Measurements from ENCODE around the gene FBXL5.
A peak's percentile ranks its signal among the peaks of the same experiment; 100 is the strongest.

Gene FBXL5, protein sequence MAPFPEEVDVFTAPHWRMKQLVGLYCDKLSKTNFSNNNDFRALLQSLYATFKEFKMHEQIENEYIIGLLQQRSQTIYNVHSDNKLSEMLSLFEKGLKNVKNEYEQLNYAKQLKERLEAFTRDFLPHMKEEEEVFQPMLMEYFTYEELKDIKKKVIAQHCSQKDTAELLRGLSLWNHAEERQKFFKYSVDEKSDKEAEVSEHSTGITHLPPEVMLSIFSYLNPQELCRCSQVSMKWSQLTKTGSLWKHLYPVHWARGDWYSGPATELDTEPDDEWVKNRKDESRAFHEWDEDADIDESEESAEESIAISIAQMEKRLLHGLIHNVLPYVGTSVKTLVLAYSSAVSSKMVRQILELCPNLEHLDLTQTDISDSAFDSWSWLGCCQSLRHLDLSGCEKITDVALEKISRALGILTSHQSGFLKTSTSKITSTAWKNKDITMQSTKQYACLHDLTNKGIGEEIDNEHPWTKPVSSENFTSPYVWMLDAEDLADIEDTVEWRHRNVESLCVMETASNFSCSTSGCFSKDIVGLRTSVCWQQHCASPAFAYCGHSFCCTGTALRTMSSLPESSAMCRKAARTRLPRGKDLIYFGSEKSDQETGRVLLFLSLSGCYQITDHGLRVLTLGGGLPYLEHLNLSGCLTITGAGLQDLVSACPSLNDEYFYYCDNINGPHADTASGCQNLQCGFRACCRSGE

GRCh38 chr4:15655223-15656037 is at the start of gene FBXL5:
Gene FBXL5, minus strand, starts transcription at chr4:15655357. Its CDS starts 70 bp downstream, at chr4:15655287.
- FAIRE-seq: peak; percentile 81
- DNase-seq (ENCODE audit: extremely low spot score, insufficient read length, low read depth): peak; percentile 89

DNA sequence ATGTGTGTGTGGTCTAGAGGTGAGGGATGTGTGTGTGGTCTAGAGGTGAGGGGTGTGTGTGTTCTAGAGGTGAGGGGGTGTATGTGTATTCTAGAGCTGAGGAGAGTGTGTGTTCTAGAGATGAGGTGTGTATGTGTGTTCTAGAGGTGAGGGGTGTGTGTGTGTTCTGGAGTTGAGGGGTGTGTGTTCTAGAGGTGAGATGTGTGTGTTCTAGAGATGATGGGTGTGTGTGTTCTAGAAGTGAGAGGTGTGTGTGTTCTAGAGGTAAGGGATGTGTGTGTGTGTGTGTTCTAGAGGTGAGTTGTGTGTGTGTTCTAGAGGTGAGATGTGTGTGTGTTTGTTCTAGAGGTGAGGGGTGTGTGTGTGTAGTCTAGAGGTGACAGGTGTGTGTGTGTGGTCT is 49.0 kb upstream of the FBXL5 start:
- DNase-seq (ENCODE audit: extremely low spot score, insufficient read length, low read depth): no peak
- FAIRE-seq: peak; percentile 29

DNA sequence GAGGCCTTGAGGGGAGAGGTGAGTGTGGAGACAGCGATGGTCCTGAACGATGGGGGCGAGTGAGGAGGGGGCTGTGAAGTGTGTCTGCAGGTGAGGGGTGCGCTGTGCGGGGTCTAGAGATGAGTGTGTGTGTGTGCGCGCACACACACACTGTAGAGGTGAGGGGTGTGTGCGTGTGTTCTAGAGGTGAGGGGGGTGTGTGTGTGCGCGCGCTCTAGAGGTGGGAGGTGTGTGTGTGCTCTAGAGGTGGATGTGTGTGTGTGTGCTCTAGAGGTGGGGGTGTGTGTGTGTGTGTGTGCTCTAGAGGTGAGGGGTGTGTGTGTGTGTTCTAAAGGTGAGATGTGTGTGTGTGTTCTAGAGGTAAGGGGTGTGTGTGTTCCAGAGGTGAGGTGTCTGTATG is 48.3 kb upstream of the FBXL5 start:
- FAIRE-seq (no peak), DNase-seq (ENCODE audit: extremely low spot score, insufficient read length, low read depth) (no peak)

DNA sequence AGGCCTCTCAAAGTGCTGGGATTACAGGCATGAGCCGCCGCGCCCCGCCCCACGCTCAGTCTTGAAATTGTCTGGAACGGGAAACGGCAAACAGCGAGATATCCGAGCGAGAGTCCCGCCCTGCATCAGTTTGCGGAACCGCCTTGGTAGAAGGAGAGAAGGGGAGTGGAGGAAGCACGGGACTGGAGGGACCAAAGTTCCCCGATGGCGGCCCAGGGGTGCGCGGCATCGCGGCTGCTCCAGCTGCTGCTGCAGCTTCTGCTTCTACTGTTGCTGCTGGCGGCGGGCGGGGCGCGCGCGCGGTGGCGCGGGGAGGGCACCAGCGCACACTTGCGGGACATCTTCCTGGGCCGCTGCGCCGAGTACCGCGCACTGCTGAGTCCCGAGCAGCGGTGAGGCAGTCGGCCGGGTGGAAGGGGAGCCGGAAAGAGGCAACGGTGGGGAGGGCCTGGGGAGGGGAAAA is 47.8 kb upstream of the FBXL5 start, which contains the start of gene BST1:
TSS of gene BST1 (plus strand) at position 125 of the 463 bp plus-strand sequence. CDS start at position 205, 80 bp downstream.
- FAIRE-seq (no peak), DNase-seq (ENCODE audit: extremely low spot score, insufficient read length, low read depth) (peak; percentile 7)

DNA sequence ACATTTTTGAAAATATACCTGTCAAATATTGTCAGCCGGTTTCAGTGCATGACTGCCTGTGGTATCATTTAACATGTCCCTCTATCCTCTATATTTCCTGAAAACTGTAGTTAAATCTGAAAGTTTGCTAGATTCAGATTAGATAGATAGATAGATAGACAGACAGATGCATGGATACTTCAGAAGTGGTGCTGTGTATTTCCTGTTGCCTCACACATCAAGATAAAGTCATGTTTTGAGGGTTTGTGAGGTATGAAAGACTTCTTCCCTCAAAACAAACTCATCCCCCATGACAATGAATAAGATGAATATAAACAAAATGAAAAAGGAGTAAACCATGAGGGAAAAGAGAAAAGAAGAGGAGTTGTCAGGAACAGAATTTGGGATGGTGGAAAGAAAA is 41.7 kb upstream of the FBXL5 start:
- DNase-seq (ENCODE audit: extremely low spot score, insufficient read length, low read depth): no peak
- no peak for FAIRE-seq

DNA sequence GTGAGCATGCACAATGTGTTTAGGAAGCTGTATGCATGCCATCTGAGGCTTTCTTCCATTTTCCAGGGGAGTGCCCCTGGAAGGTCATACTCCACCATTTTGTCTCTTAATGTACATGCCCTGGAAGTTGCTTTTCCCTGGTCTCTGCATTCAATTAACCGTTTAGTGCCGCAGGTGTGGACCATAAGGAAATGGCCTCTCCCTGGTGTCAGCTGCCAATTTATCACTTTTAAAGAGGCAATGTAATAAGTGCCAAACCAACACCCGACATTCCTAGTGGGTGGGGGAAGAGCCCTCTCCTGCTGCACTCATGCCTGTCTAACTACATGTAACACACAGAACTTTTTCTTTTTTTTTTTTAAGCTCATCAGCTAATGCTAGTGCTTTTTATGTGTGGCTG is 40.6 kb upstream of the FBXL5 start:
- FAIRE-seq (no peak), DNase-seq (ENCODE audit: extremely low spot score, insufficient read length, low read depth) (no peak)

GRCh38 chr4:15695240-15695699 is 40.1 kb upstream of the FBXL5 start:
- no peak for FAIRE-seq
- no peak for DNase-seq (ENCODE audit: extremely low spot score, insufficient read length, low read depth)

DNA sequence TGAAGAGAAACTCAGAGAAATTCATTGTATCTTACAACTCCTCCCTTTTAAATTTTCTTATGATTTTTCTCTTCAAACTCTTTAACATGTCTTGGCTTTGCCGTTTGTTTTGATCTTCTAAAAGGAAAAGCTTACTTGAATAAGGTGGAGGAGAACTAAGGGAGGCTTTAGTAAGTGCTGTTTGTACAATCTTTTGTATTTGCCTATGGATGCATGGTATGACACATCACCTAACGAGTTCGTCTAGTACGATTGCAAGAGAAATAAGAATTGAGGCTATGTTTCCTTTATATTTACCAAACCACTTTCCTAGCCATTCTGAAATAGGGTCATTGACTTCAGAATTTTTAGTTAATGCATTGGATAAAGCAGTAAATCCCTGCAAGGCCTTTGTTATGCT is 39.3 kb upstream of the FBXL5 start:
- no peak for DNase-seq (ENCODE audit: extremely low spot score, insufficient read length, low read depth)
- no peak for FAIRE-seq

DNA sequence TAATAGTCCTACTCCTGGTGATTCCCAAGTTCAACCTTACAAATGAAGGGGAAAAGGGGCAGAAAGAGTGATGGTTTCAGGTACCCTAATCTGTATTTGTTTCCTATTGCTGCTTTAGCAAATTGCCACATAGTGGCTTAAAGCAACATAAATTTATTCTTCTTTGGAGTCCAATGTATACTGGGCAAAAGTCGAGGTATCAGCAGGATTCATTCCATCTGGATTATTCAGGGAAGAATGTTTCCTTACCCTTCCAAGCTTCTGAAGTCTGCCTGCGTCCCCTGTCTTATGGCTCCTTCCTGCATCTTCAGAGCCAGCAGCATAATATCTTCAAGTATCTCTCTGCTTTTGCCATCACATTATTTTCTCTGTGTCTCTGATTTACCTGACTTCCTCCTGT is 37.4 kb upstream of the FBXL5 start:
- FAIRE-seq: no peak
- DNase-seq (ENCODE audit: extremely low spot score, insufficient read length, low read depth): no peak

DNA sequence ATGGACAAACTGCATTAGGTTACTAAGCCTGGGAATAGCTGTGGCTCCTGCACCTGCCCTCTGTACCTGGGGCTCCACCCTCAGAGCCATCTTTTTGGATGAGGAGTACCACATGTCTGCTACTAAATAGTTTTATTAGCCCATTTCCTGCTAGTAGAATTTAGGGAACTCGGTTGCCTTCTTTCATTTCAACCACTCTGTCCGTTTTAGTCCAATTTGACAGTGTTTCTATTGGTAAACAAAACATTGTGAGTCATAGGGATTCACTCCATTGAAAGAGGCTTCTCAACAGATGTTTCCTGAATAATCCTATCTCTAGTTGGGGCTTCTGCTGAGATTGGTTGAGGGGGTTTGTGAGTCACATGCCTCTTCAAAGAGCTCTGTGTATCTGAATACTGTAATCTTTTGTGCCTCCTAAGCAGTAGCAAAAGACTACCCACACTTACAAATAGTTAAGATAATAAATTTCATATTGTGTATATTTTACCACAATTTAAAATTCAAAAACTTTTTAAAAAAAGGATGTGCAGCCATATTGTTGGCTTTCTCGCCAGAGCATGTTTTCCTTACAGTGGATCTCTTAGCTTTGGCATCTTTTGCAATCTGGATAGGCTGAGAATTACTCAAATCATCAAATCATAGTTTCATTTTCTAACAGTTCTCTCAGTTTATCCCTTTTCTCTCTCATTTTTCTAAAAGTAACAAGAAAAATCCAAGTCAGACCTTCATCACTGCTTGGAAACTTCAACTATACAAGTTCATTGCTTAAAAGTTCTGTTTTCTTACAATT is 36.4 kb upstream of the FBXL5 start:
- FAIRE-seq: no peak

DNA sequence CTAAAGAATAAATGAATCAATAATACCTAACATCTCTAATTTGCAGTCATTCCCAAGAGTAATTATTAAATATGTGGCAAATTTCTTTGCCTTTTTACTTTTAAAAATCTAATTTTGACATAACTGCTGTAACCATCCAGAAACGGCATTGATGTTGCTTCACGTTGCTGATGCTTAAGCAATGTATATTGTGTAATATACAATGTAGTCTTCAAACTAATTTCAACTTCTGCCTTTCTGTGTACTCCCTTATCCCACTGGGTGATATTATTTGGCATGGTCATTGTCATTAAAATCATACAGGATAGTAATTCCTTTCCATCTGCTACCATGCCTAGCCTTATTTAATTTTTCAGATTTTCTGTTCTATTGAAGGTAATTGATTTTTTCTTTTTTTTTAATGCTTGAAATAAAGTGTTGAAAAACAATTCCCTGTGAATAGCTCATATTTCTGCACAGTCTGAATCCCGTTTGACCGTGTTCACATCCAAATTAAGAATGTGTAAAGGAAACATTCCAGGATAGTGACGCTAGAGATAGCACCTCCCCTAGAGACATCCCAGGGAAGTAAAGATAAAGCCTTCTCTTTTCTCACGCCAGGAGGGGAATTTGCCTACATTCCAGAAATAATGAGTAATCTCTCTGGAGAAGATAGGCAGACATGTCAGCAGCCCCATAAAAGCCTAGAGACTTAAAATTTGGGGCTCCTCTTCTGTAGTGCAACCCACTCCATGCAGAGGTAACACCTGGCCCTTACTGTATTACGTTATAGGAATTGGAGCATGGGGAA is 35.1 kb upstream of the FBXL5 start:
- no peak for FAIRE-seq
- DNase-seq (ENCODE audit: extremely low spot score, insufficient read length, low read depth): no peak

More for the DNA sequence above, 36.4 kb upstream of the FBXL5 start:
- DNase-seq (ENCODE audit: extremely low spot score, insufficient read length, low read depth): no peak

DNA sequence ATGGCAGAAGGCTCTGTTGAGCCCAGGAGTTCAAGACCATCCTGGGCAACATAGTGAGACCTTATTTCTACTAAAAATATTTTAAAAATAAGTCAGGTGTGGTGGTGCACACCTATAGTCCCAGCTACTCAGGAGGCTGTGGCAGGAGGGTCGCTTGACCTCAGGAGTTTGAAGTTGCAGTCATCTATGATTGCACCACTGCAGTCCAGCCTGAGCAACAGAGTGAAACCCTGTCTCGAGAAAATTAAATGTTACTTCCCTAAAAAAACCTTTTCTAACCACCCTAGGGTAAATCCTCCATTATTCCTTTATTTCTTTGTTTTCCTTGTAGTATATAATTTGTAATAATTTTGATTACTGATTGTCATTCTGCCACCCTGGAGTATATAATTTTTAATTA is 34.4 kb upstream of the FBXL5 start:
- FAIRE-seq (no peak), DNase-seq (ENCODE audit: extremely low spot score, insufficient read length, low read depth) (no peak)

DNA sequence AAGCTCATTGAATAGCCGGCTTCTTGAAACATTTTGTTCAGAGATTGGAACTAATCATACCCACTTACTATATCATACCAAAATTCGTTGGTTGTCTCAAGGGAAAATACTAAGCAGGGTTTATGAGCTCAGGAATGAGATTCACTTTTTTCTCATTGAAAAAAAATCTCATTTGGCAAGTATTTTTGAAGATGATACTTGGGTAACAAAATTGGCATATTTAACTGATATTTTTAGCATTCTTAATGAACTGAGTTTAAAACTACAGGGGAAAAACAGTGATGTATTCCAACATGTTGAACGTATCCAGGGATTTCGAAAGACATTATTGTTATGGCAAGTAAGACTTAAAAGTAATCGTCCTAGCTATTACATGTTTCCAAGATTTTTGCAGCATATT is 32.9 kb upstream of the FBXL5 start:
- FAIRE-seq: no peak
- no peak for DNase-seq (ENCODE audit: extremely low spot score, insufficient read length, low read depth)

DNA sequence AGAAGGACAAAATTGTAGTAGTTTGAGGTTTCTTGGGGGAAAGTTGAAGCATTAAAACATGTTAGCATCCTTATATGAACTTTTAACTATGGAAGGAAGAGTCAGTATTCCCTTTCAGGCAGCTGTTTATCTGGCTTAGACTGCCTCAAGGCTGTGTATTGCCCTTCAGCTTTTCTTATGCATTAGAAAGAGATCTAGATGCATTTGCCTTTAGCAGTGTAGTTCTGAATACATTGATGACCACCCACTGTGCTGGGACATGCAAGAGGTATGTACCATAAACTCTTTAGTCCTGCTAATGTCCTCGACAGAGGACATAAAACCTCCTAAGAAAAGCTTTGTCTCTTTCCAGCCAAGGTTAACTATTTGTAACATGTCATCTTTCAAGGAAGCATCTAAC is 29.3 kb upstream of the FBXL5 start:
- DNase-seq (ENCODE audit: extremely low spot score, insufficient read length, low read depth) (no peak), FAIRE-seq (no peak)

DNA sequence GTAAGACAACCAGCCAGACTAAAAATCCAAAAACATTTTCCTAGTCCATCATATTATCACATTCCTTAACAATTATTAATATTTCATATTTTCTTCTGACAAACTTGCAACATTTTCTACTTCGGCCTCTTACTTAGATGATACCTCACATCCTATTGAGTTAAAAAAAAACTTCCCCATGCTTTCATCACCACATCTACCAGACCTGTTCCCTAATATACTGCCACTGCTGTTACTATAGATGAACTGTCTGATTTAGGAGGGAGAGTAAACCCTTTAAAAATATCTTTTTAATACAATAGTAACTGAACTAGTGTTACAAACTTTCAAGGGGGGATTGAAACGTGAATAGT is 28.0 kb upstream of the FBXL5 start:
- FAIRE-seq: no peak
- DNase-seq (ENCODE audit: extremely low spot score, insufficient read length, low read depth): no peak

GRCh38 chr4:15682242-15683142 is 27.3 kb upstream of the FBXL5 start:
- FAIRE-seq: peak; percentile 77
- no peak for DNase-seq (ENCODE audit: extremely low spot score, insufficient read length, low read depth)

DNA sequence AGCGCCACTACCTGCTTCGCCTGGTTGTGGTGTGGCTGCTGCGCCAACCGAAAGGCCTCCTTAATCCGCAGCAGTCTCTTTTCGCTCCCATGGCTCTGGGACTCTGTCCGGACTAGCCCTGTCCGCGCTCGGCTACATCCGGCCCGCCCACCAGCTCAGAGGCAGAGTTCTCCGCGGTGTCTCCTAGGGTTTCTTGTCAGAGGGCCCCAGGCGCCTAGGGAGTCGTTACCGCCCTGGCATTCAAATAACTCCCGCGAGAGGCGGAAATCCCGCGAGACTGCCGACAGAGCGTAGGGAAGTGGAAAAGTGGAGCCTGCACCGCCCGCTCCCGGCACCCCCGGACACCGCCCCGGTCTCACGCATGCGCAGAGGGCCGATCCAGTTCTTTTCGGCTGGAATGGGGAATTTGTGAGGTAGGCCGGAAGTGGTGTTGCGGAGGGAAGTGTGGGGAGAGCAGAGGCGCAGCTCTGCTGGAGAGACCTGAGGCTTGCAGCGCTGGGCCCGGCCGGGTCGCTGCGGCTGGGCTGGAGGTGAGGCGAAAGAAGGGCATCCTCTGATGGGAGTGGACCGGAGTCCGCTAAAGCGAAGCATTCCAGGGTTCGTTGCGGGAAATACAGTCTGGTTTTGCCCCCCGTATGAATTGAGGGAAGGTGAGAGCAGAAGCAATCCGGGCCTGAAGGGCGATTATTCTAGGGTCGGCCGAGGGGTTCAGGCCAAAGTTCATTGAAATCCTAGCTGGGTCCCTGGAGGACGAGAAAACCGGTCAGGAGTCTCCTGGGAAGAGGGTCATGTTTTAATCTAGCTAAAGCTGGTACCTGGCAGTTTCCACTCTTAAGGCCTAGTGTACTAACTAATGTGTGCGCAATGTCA is 26.4 kb upstream of the FBXL5 start, which contains the start of gene FAM200B:
TSS of gene FAM200B (plus strand) at position 456 of the 870 bp plus-strand sequence. CDS start 5,151 bp downstream, outside the sequence.
- DNase-seq (ENCODE audit: extremely low spot score, insufficient read length, low read depth) (peak; percentile 93), FAIRE-seq (peak; percentile 98)

All from GM18507 (cell line).